Astrocyte (in vitro differentiated cells and primary cell): ENCODE results near the gene CLHC1. TPM values are rescaled to one million over a fixed set of nuclear protein-coding genes. Genes with fewer than 3 reads are reported as not detected.

Source experiments
- DNase-seq: peaks from one replicate; pipeline ENCODE4 v3.0.0-alpha.2; 2010; ENCODE audit warnings: low read depth
- FAIRE-seq: peaks from 2 replicates; lab custom pipeline; 2011; peaks lifted over from hg19 to GRCh38; lab: Jason Lieb, UNC
- H2AFZ ChIP-seq: 2 replicates; pipeline ENCODE4 v1.6.0; 2012; ENCODE audit warnings: low read depth, low read length, inconsistent platforms
- H3K27ac ChIP-seq: 2 replicates; pipeline ENCODE4 v1.5.1; 2011; ENCODE audit warnings: low read depth, low read length, inconsistent platforms
- H3K27me3 ChIP-seq: 2 replicates; pipeline ENCODE4 v1.6.0; 2011; ENCODE audit warnings: low read length, inconsistent platforms; ENCODE audit not compliant: insufficient read depth
- H3K36me3 ChIP-seq: 2 replicates; pipeline ENCODE4 v1.5.1; 2011; ENCODE audit warnings: low read length, inconsistent platforms; ENCODE audit not compliant: insufficient read depth
- H3K4me1 ChIP-seq: 2 replicates; pipeline ENCODE4 v1.5.1; 2011; ENCODE audit warnings: low read length, inconsistent platforms; ENCODE audit not compliant: insufficient read depth
- H3K4me2 ChIP-seq: 2 replicates; pipeline ENCODE4 v1.6.0; 2012; ENCODE audit warnings: low read length, inconsistent platforms
- H3K4me3 ChIP-seq: 2 replicates; pipeline ENCODE4 v1.5.1; 2011; ENCODE audit warnings: low read depth, mild to moderate bottlenecking, low read length, inconsistent platforms; ENCODE audit not compliant: insufficient read depth
- H3K79me2 ChIP-seq: 2 replicates; pipeline ENCODE4 v1.6.0; 2012; ENCODE audit warnings: mild to moderate bottlenecking, low read length, inconsistent platforms; ENCODE audit not compliant: insufficient read depth
- H3K9ac ChIP-seq: 2 replicates; pipeline ENCODE4 v1.6.0; 2012; ENCODE audit warnings: mild to moderate bottlenecking, low read length, inconsistent platforms
- H3K9me3 ChIP-seq: 2 replicates; pipeline ENCODE4 v1.5.1; 2012; ENCODE audit warnings: low read depth, mild to moderate bottlenecking, low read length, inconsistent platforms; ENCODE audit not compliant: insufficient read depth
- H4K20me1 ChIP-seq: 2 replicates; pipeline ENCODE4 v1.6.0; 2012; ENCODE audit warnings: low read length, inconsistent platforms; ENCODE audit not compliant: insufficient read depth
- H3K27ac Mint-ChIP-seq: one replicate; pipeline ENCODE4 v1.8.0; 2021; ENCODE audit warnings: mild to moderate bottlenecking, mixed read lengths; ENCODE audit not compliant: unreplicated experiment
- H3K27me3 Mint-ChIP-seq: one replicate; pipeline ENCODE4 v1.8.0; 2021; ENCODE audit warnings: low read depth, mixed read lengths; ENCODE audit not compliant: unreplicated experiment
- H3K36me3 Mint-ChIP-seq: one replicate; pipeline ENCODE4 v1.8.0; 2021; ENCODE audit warnings: low read depth, mixed read lengths; ENCODE audit not compliant: unreplicated experiment
- H3K4me1 Mint-ChIP-seq: one replicate; pipeline ENCODE4 v1.8.0; 2021; ENCODE audit warnings: low read depth, mixed read lengths; ENCODE audit not compliant: unreplicated experiment
- H3K4me3 Mint-ChIP-seq: one replicate; pipeline ENCODE4 v1.8.0; 2021; ENCODE audit warnings: mild to moderate bottlenecking, moderate library complexity, mixed read lengths; ENCODE audit not compliant: unreplicated experiment
- H3K9me3 Mint-ChIP-seq: one replicate; pipeline ENCODE4 v1.8.0; 2021; ENCODE audit warnings: mild to moderate bottlenecking, mixed read lengths; ENCODE audit not compliant: unreplicated experiment
- CTCF ChIP-seq: IDR thresholded peaks from 2 replicates; pipeline ENCODE4 v1.5.1; 2011; ENCODE audit warnings: low read depth, mild to moderate bottlenecking, inconsistent platforms, low read length, moderate library complexity; ENCODE audit not compliant: insufficient read depth
- EZH2 ChIP-seq: IDR thresholded peaks from 2 replicates; pipeline ENCODE4 v1.6.1; 2012; ENCODE audit warnings: mild to moderate bottlenecking, low read length, inconsistent platforms; ENCODE audit not compliant: insufficient read depth
- total RNA-seq: library from RNA; stranded (reverse); gene quantifications from 2 replicates; pipeline ENCODE4 v1.2.1, GENCODE V29; 2021

The CLHC1 gene
- total RNA-seq, 1 donor from 2014 or later: 17.5 TPM

GRCh38 chr2:55155206-55155605 lies 76.9 kb downstream of the CLHC1 start:
- Mint-ChIP-seq H3K27ac (peak overlapping the region; percentile 50), H3K4me1 (peaks cover 34% of the 10 kb centered on the region)
- H3K9ac ChIP-seq: peak overlapping the region; percentile 30

GRCh38 chr2:55154525-55155030 lies 77.5 kb downstream of the CLHC1 start:
- Mint-ChIP-seq H3K9me3 (no peaks in the 10 kb centered on the region), H3K27ac (peak overlapping the region; percentile 50), H3K4me1 (peaks cover 34% of the 10 kb centered on the region), H3K4me3 (no peak overlapping the region), H3K36me3 (no peaks in the 10 kb centered on the region), H3K27me3 (no peaks in the 10 kb centered on the region)
- Histone ChIP-seq H3K36me3 (no peaks in the 10 kb centered on the region), H3K4me2 (peak overlapping the region; percentile 74), H3K27me3 (no peaks in the 10 kb centered on the region), H3K9ac (peak overlapping the region; percentile 30), H3K79me2 (no peaks in the 10 kb centered on the region), H3K4me3 (no peak overlapping the region), H3K4me1 (peaks cover 39% of the 10 kb centered on the region), H3K27ac (no peak overlapping the region), H4K20me1 (no peaks in the 10 kb centered on the region), H2AFZ (no peak overlapping the region), H3K9me3 (no peaks in the 10 kb centered on the region)
- DNase-seq (no peak), FAIRE-seq (no peak)
- TF ChIP-seq CTCF: no peak
- no peak for TF ChIP-seq EZH2

More at GRCh38 chr2:55155206-55155605, 76.9 kb downstream of the CLHC1 start:
- H3K4me1 ChIP-seq: peaks cover 39% of the 10 kb centered on the region
- no peak for DNase-seq
- Mint-ChIP-seq H3K4me3 (no peak overlapping the region), H3K36me3 (no peaks in the 10 kb centered on the region), H3K9me3 (no peaks in the 10 kb centered on the region), H3K27me3 (no peaks in the 10 kb centered on the region)
- H2AFZ ChIP-seq: peak overlapping the region; percentile 15
- no peak overlapping the region for H3K4me3 ChIP-seq
- H4K20me1 ChIP-seq: no peaks in the 10 kb centered on the region
- H3K27ac ChIP-seq: peak overlapping the region; percentile 55
- no peaks in the 10 kb centered on the region for H3K27me3 ChIP-seq
- H3K4me2 ChIP-seq: peak overlapping the region; percentile 74
- no peaks in the 10 kb centered on the region for H3K9me3 ChIP-seq
- H3K79me2 ChIP-seq: no peaks in the 10 kb centered on the region
- H3K36me3 ChIP-seq: no peaks in the 10 kb centered on the region
- TF ChIP-seq EZH2: no peak
- no peak for TF ChIP-seq CTCF
- FAIRE-seq: no peak

GRCh38 chr2:55153584-55154299 lies 78.4 kb downstream of the CLHC1 start:
- H3K36me3 ChIP-seq: no peaks in the 10 kb centered on the region
- Mint-ChIP-seq H3K4me3 (no peak overlapping the region), H3K9me3 (no peaks in the 10 kb centered on the region), H3K27me3 (no peaks in the 10 kb centered on the region), H3K36me3 (no peaks in the 10 kb centered on the region), H3K27ac (no peak overlapping the region), H3K4me1 (peaks cover 34% of the 10 kb centered on the region)
- H3K4me3 ChIP-seq: no peak overlapping the region
- no peak overlapping the region for H3K27ac ChIP-seq
- H2AFZ ChIP-seq: no peak overlapping the region
- no peaks in the 10 kb centered on the region for H4K20me1 ChIP-seq
- DNase-seq (no peak), FAIRE-seq (no peak)
- H3K9me3 ChIP-seq: no peaks in the 10 kb centered on the region
- H3K4me2 ChIP-seq: no peak overlapping the region
- TF ChIP-seq EZH2: no peak
- no peak for TF ChIP-seq CTCF
- no peaks in the 10 kb centered on the region for H3K27me3 ChIP-seq
- peaks cover 39% of the 10 kb centered on the region for H3K4me1 ChIP-seq
- H3K79me2 ChIP-seq: no peaks in the 10 kb centered on the region
- no peak overlapping the region for H3K9ac ChIP-seq
